WTC11 (cell line): ENCODE measurements around the gene B3GALT4. TPM values are rescaled to one million over a fixed set of nuclear protein-coding genes. Genes with fewer than 3 reads are reported as not detected.

Experiments used
- ATAC-seq: fragments of 200-7000 bp; cut with Tn5 transposase; 2 replicates; pipeline ENCODE4 v1.10.0; 2021; ENCODE audit warnings: mild to moderate bottlenecking, moderate library complexity
- CTCF ChIA-PET: fragments of 300-600 bp; sonication (Branson Sonifier 250); formaldehyde crosslinking; loops from one replicate; lab custom pipeline; 2021; ENCODE audit warnings: antibody characterized with exemption; lab: Charles Lee
- POLR2A ChIA-PET: fragments of 350-600 bp; sonication (Branson Sonifier 250); formaldehyde crosslinking; loops from one replicate; lab custom pipeline; 2021; ENCODE audit warnings: antibody characterized with exemption; lab: Charles Lee
- DNase-seq: peaks from one replicate; pipeline ENCODE4 v3.0.0; 2021; ENCODE audit warnings: low spot score
- H3K27ac Mint-ChIP-seq: 2 replicates; pipeline ENCODE4 v1.8.0; 2021; ENCODE audit warnings: mixed read lengths
- H3K27me3 Mint-ChIP-seq: 2 replicates; pipeline ENCODE4 v1.8.0; 2021; ENCODE audit warnings: low read depth, mild to moderate bottlenecking, moderate library complexity, mixed read lengths
- H3K36me3 Mint-ChIP-seq: 2 replicates; pipeline ENCODE4 v1.8.0; 2021; ENCODE audit warnings: mixed read lengths
- H3K4me1 Mint-ChIP-seq: 2 replicates; pipeline ENCODE4 v1.8.0; 2022; ENCODE audit warnings: mixed read lengths
- H3K4me3 Mint-ChIP-seq: 2 replicates; pipeline ENCODE4 v1.8.0; 2021; ENCODE audit warnings: mild to moderate bottlenecking, moderate library complexity, mixed read lengths
- H3K9me3 Mint-ChIP-seq: 2 replicates; pipeline ENCODE4 v1.8.0; 2021; ENCODE audit warnings: mixed read lengths
- ATF6 ChIP-seq: sonication (generic); formaldehyde crosslinking; IDR thresholded peaks from 2 replicates; pipeline ENCODE4 v1.8.1; 2023; ENCODE audit warnings: mild to moderate bottlenecking, missing genetic modification reagents
- ETV6 ChIP-seq: sonication (generic); formaldehyde crosslinking; IDR thresholded peaks from 2 replicates; pipeline ENCODE4 v1.8.1; 2022; ENCODE audit warnings: mild to moderate bottlenecking, missing genetic modification reagents
- HMGA2 ChIP-seq: fragments of 250-450 bp; sonication (Bioruptor Pico); IDR thresholded peaks from 2 replicates; pipeline ENCODE4 v1.4.0; 2021; ENCODE audit warnings: mild to moderate bottlenecking, moderate library complexity
- HMGXB4 ChIP-seq: sonication (generic); formaldehyde crosslinking; IDR thresholded peaks from 2 replicates; pipeline ENCODE4 v1.8.1; 2023; ENCODE audit warnings: mild to moderate bottlenecking, moderate library complexity, missing genetic modification reagents
- KAT7 ChIP-seq: sonication (generic); formaldehyde crosslinking; IDR thresholded peaks from 2 replicates; pipeline ENCODE4 v1.8.1; 2023; ENCODE audit warnings: missing genetic modification reagents, mild to moderate bottlenecking, borderline replicate concordance
- MLX ChIP-seq: sonication (generic); formaldehyde crosslinking; IDR thresholded peaks from 2 replicates; pipeline ENCODE4 v1.8.1; 2023; ENCODE audit warnings: mild to moderate bottlenecking, missing genetic modification reagents, moderate library complexity
- TP53 ChIP-seq: sonication (generic); formaldehyde crosslinking; IDR thresholded peaks from 2 replicates; pipeline ENCODE4 v1.8.1; 2023; ENCODE audit warnings: mild to moderate bottlenecking, missing genetic modification reagents
- ZBTB21 ChIP-seq: sonication (generic); formaldehyde crosslinking; IDR thresholded peaks from 2 replicates; pipeline ENCODE4 v1.8.1; 2023; ENCODE audit warnings: mild to moderate bottlenecking, missing genetic modification reagents, borderline replicate concordance
- ZNF281 ChIP-seq: sonication (generic); formaldehyde crosslinking; IDR thresholded peaks from 2 replicates; pipeline ENCODE4 v1.8.0; 2023; ENCODE audit warnings: mild to moderate bottlenecking, missing genetic modification reagents
- ZNF396 ChIP-seq: fragments of 250-450 bp; sonication (Bioruptor Pico); IDR thresholded peaks from 2 replicates; pipeline ENCODE4 v1.8.0; 2021; ENCODE audit warnings: mild to moderate bottlenecking, moderate library complexity, borderline replicate concordance
- total RNA-seq: library from RNA; stranded (reverse); gene quantifications from 3 replicates; pipeline ENCODE4 v1.2.3, GENCODE V29; 2021
- TF ChIP-seq, protein P1 (sequence below): sonication (generic); formaldehyde crosslinking; IDR thresholded peaks from 2 replicates; pipeline ENCODE4 v1.8.1; 2022; ENCODE audit warnings: missing genetic modification reagents, borderline replicate concordance
- TF ChIP-seq, protein P2 (sequence below): sonication (generic); formaldehyde crosslinking; IDR thresholded peaks from 2 replicates; pipeline ENCODE4 v1.8.0; 2023; ENCODE audit warnings: missing genetic modification reagents, mild to moderate bottlenecking, borderline replicate concordance
- TF ChIP-seq, protein P3 (sequence below): sonication (generic); formaldehyde crosslinking; IDR thresholded peaks from 2 replicates; pipeline ENCODE4 v1.8.0; 2022; ENCODE audit warnings: mild to moderate bottlenecking, missing genetic modification reagents
- TF ChIP-seq, protein P4 (sequence below): sonication (generic); formaldehyde crosslinking; IDR thresholded peaks from 2 replicates; pipeline ENCODE4 v1.8.1; 2023; ENCODE audit warnings: mild to moderate bottlenecking, missing genetic modification reagents
- TF ChIP-seq, protein P5 (sequence below): sonication (generic); formaldehyde crosslinking; IDR thresholded peaks from 2 replicates; pipeline ENCODE4 v1.8.0; 2022; ENCODE audit warnings: mild to moderate bottlenecking, missing genetic modification reagents

Gene B3GALT4
- total RNA-seq, 1 experiment from 2014 or later, result 4.1 TPM

GRCh38 chr6:33315793-33316602 lies 39.1 kb downstream of the B3GALT4 start:
- Mint-ChIP-seq H3K4me1 (peaks cover 61% of the 10 kb centered on the region), H3K9me3 (no peaks in the 10 kb centered on the region), H3K27ac (peak overlapping the region; percentile 63), H3K36me3 (peaks cover 21% of the 10 kb centered on the region), H3K4me3 (peak overlapping the region; percentile 93), H3K27me3 (no peaks in the 10 kb centered on the region; the same call in 1 of the 2 replicates)
- no peak for ATAC-seq
- POLR2A ChIA-PET, result no interaction called here
- no peak for DNase-seq
- CTCF ChIA-PET, result no interaction called here
- no peak for TF ChIP-seq KAT7 (CRISPR knock-in tag)
- TF ChIP-seq, protein P1, sequence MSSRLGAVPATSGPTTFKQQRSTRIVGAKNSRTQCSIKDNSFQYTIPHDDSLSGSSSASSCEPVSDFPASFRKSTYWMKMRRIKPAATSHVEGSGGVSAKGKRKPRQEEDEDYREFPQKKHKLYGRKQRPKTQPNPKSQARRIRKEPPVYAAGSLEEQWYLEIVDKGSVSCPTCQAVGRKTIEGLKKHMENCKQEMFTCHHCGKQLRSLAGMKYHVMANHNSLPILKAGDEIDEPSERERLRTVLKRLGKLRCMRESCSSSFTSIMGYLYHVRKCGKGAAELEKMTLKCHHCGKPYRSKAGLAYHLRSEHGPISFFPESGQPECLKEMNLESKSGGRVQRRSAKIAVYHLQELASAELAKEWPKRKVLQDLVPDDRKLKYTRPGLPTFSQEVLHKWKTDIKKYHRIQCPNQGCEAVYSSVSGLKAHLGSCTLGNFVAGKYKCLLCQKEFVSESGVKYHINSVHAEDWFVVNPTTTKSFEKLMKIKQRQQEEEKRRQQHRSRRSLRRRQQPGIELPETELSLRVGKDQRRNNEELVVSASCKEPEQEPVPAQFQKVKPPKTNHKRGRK (CRISPR knock-in tag), result no peak
- no peak for TF ChIP-seq ZNF396 (CRISPR knock-in tag)
- TF ChIP-seq MLX (CRISPR knock-in tag), result no peak
- TF ChIP-seq, protein P2, sequence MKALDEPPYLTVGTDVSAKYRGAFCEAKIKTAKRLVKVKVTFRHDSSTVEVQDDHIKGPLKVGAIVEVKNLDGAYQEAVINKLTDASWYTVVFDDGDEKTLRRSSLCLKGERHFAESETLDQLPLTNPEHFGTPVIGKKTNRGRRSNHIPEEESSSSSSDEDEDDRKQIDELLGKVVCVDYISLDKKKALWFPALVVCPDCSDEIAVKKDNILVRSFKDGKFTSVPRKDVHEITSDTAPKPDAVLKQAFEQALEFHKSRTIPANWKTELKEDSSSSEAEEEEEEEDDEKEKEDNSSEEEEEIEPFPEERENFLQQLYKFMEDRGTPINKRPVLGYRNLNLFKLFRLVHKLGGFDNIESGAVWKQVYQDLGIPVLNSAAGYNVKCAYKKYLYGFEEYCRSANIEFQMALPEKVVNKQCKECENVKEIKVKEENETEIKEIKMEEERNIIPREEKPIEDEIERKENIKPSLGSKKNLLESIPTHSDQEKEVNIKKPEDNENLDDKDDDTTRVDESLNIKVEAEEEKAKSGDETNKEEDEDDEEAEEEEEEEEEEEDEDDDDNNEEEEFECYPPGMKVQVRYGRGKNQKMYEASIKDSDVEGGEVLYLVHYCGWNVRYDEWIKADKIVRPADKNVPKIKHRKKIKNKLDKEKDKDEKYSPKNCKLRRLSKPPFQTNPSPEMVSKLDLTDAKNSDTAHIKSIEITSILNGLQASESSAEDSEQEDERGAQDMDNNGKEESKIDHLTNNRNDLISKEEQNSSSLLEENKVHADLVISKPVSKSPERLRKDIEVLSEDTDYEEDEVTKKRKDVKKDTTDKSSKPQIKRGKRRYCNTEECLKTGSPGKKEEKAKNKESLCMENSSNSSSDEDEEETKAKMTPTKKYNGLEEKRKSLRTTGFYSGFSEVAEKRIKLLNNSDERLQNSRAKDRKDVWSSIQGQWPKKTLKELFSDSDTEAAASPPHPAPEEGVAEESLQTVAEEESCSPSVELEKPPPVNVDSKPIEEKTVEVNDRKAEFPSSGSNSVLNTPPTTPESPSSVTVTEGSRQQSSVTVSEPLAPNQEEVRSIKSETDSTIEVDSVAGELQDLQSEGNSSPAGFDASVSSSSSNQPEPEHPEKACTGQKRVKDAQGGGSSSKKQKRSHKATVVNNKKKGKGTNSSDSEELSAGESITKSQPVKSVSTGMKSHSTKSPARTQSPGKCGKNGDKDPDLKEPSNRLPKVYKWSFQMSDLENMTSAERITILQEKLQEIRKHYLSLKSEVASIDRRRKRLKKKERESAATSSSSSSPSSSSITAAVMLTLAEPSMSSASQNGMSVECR (CRISPR knock-in tag), result no peak
- no peak for TF ChIP-seq HMGA2 (CRISPR knock-in tag)
- TF ChIP-seq ATF6 (CRISPR knock-in tag), result no peak
- TF ChIP-seq, protein P3, sequence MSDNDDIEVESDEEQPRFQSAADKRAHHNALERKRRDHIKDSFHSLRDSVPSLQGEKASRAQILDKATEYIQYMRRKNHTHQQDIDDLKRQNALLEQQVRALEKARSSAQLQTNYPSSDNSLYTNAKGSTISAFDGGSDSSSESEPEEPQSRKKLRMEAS (CRISPR knock-in tag), result no peak
- TF ChIP-seq, protein P4, sequence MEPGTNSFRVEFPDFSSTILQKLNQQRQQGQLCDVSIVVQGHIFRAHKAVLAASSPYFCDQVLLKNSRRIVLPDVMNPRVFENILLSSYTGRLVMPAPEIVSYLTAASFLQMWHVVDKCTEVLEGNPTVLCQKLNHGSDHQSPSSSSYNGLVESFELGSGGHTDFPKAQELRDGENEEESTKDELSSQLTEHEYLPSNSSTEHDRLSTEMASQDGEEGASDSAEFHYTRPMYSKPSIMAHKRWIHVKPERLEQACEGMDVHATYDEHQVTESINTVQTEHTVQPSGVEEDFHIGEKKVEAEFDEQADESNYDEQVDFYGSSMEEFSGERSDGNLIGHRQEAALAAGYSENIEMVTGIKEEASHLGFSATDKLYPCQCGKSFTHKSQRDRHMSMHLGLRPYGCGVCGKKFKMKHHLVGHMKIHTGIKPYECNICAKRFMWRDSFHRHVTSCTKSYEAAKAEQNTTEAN (CRISPR knock-in tag), result no peak
- TF ChIP-seq ETV6 (CRISPR knock-in tag), result no peak
- TF ChIP-seq ZBTB21, result no peak
- TF ChIP-seq TP53 (CRISPR knock-in tag), result no peak
- no peak for TF ChIP-seq ZNF281
- no peak for TF ChIP-seq HMGXB4 (CRISPR knock-in tag)
- TF ChIP-seq, protein P5, sequence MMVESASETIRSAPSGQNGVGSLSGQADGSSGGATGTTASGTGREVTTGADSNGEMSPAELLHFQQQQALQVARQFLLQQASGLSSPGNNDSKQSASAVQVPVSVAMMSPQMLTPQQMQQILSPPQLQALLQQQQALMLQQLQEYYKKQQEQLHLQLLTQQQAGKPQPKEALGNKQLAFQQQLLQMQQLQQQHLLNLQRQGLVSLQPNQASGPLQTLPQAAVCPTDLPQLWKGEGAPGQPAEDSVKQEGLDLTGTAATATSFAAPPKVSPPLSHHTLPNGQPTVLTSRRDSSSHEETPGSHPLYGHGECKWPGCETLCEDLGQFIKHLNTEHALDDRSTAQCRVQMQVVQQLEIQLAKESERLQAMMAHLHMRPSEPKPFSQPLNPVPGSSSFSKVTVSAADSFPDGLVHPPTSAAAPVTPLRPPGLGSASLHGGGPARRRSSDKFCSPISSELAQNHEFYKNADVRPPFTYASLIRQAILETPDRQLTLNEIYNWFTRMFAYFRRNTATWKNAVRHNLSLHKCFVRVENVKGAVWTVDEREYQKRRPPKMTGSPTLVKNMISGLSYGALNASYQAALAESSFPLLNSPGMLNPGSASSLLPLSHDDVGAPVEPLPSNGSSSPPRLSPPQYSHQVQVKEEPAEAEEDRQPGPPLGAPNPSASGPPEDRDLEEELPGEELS (CRISPR knock-in tag), result no peak
